Measurements from ENCODE around the gene ARID1B.

DNA sequence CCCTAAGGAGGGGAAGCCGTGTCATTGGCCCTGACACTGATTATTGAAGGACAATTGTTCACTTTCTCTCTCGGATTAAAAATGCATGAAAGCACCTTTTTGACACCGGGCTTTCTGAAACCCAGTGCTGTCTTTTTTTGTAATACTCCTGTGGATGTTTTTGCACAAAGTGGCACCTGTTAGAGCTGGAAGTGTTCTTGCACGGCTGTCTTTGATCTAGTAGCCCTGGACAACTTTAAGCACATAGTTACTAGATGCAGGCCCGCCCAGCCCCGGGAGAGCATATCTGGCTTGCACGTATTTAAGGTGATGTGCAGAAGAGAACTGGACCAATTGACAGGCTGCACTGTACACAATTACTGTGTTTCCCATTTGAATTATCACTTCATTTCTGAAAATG, 72.6 kb downstream of the ARID1B start:
- TF ChIP-seq CTCF (IDR thresholded peaks at IDR 0.05 in 8 of 11, conservative IDR thresholded peaks at IDR 0.05 in 3 of 11) (no peak), POLR2A (IDR thresholded peaks at IDR 0.05) (no peak)
